Skeletal muscle satellite cell (primary cell): ENCODE results near the gene ZNF341.

Source experiments
- H3K27me3 ChIP-seq: 2 replicates; pipeline ENCODE4 v1.7.0; 2013; ENCODE audit warnings: low read length; ENCODE audit not compliant: control insufficient read depth, insufficient read depth
- H3K36me3 ChIP-seq: 2 replicates; pipeline ENCODE4 v1.7.0; 2013; ENCODE audit warnings: mild to moderate bottlenecking, control low read depth, low read length; ENCODE audit not compliant: insufficient read depth
- H3K4me1 ChIP-seq: 2 replicates; pipeline ENCODE4 v1.7.0; 2013; ENCODE audit warnings: low read length; ENCODE audit not compliant: control insufficient read depth, insufficient read depth
- H3K4me2 ChIP-seq: 2 replicates; pipeline ENCODE4 v1.7.0; 2013; ENCODE audit warnings: mild to moderate bottlenecking, low read length
- H3K4me3 ChIP-seq: 2 replicates; pipeline ENCODE4 v1.7.0; 2013; ENCODE audit warnings: low read length
- H3K9ac ChIP-seq: 2 replicates; pipeline ENCODE4 v1.7.0; 2013; ENCODE audit warnings: mild to moderate bottlenecking, low read depth, low read length, moderate library complexity
- H3K9me3 ChIP-seq: replicated peaks from 2 replicates; pipeline ENCODE4 v1.7.0; 2013; ENCODE audit warnings: mild to moderate bottlenecking, control low read depth, low read length

The ZNF341 gene

GRCh38 chr20:33704197-33704924 lies 27.4 kb upstream of the ZNF341 start:
- peaks cover 3% of the 10 kb centered on the region for H3K36me3 ChIP-seq
- H3K27me3 ChIP-seq = no peaks in the 10 kb centered on the region
- H3K9ac ChIP-seq = no peak overlapping the region
- no peak overlapping the region for H3K4me3 ChIP-seq
- no peaks in the 10 kb centered on the region for H3K9me3 ChIP-seq
- H3K4me2 ChIP-seq = no peak overlapping the region
- no peaks in the 10 kb centered on the region for H3K4me1 ChIP-seq

DNA sequence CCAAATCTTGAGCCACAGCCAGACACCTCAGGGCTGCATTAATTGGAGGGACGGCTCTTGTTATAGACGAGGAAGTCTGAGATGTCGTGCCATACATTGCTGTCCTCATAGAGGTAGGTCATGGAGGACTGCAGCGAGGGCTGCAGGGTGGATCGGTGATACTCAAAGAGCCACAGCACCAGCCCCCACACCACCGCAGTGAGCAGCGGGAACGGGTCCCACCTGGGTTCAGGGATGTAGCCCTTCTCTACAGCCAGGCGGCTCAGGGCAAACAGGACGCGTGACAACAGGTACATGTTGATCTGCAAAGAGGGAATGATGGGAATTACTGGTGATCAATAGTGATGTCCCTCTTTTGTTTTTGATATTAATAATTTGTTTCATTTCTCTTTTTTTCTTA lies 24.1 kb upstream of the ZNF341 start:
- Histone ChIP-seq H3K4me2 (no peak overlapping the region), H3K27me3 (no peaks in the 10 kb centered on the region), H3K9me3 (no peaks in the 10 kb centered on the region), H3K4me1 (no peaks in the 10 kb centered on the region), H3K4me3 (no peak overlapping the region), H3K36me3 (peaks cover 10% of the 10 kb centered on the region), H3K9ac (no peak overlapping the region)

GRCh38 chr20:33709398-33709797 lies 22.4 kb upstream of the ZNF341 start:
- Histone ChIP-seq H3K27me3 (no peaks in the 10 kb centered on the region), H3K36me3 (peaks cover 10% of the 10 kb centered on the region), H3K9me3 (no peaks in the 10 kb centered on the region), H3K4me1 (no peaks in the 10 kb centered on the region), H3K4me3 (no peak overlapping the region), H3K9ac (no peak overlapping the region), H3K4me2 (no peak overlapping the region)

DNA sequence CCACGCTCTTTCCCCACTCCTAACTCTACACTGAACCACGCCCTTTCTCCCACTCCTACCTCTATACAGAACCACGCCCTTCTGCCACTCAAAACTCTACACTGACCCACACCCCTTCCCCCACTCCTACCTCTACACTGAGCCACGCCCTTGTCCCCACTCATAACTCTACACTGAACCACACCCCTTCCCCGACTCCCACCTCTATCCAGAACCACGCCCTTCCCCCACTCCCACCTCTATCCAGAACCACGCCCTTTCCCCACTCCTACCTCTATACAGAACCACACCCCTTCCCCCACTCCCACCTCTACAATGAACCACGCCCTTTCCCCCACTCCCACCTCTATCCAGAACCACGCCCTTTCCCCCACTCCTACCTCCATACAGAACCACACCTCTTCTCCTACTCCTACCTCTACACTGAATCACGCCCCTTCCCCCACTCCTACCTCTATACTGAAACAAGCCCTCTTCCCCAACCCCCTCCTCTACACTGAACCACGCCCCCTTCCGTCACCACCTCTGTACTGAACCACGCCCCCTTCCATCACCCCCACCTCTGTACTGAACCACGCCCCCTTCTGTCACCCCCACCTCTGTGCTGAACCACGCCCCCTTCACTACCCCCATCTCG lies 21.8 kb upstream of the ZNF341 start:
- Histone ChIP-seq H3K4me2 (no peak overlapping the region), H3K36me3 (peaks cover 10% of the 10 kb centered on the region), H3K27me3 (no peaks in the 10 kb centered on the region), H3K4me3 (no peak overlapping the region), H3K4me1 (no peaks in the 10 kb centered on the region), H3K9me3 (no peaks in the 10 kb centered on the region), H3K9ac (no peak overlapping the region)

DNA sequence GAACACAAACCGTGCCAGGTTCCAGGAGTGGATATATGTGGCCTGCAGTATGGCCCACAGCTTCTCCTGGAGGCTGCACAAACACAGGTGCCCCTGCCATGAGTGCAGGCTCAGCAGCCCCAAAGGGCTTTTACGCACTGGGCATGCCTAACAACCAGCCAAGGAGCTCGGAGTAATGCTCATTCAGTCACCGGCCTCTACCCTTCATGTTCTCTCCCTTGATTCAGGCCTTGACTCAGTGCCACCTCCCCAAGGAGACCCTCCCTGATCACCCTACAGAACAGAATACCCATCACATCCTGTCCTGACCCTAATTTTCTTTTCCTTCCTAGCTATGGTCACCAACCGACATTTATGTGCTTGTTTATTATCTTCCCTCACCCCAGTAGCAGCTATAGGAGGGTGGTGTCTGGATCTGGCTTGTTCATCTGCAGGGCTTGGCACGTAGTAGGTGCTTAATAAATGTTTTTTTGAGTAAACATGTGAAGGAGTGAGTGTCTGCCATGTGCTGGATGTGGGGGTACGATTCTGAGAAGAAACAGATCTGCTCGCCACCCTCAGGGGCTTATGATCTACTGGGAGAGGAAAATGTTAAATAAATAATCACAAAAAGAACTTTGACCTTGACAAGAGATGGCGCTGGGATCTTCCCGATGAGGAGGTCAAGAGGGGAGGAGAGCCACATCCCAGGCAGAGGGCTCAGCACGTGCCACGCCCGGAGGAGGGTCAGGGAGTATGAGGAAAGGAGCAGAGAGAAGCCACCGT lies 20.9 kb upstream of the ZNF341 start:
- Histone ChIP-seq H3K36me3 (peaks cover 10% of the 10 kb centered on the region), H3K27me3 (no peaks in the 10 kb centered on the region), H3K9ac (no peak overlapping the region), H3K9me3 (no peaks in the 10 kb centered on the region), H3K4me3 (no peak overlapping the region), H3K4me2 (no peak overlapping the region), H3K4me1 (no peaks in the 10 kb centered on the region)

GRCh38 chr20:33711446-33711738 lies 20.4 kb upstream of the ZNF341 start:
- Histone ChIP-seq H3K9ac (no peak overlapping the region), H3K4me1 (no peaks in the 10 kb centered on the region), H3K4me3 (no peak overlapping the region), H3K9me3 (no peaks in the 10 kb centered on the region), H3K4me2 (no peak overlapping the region), H3K36me3 (peaks cover 10% of the 10 kb centered on the region), H3K27me3 (no peaks in the 10 kb centered on the region)

- Histone ChIP-seq H3K4me2 (no peak overlapping the region), H3K4me1 (no peaks in the 10 kb centered on the region), H3K27me3 (no peaks in the 10 kb centered on the region), H3K9ac (no peak overlapping the region), H3K9me3 (no peaks in the 10 kb centered on the region), H3K36me3 (peaks cover 7% of the 10 kb centered on the region), H3K4me3 (no peak overlapping the region)
Observed at GRCh38 chr20:33713865-33714367, 17.9 kb upstream of the ZNF341 start.

DNA sequence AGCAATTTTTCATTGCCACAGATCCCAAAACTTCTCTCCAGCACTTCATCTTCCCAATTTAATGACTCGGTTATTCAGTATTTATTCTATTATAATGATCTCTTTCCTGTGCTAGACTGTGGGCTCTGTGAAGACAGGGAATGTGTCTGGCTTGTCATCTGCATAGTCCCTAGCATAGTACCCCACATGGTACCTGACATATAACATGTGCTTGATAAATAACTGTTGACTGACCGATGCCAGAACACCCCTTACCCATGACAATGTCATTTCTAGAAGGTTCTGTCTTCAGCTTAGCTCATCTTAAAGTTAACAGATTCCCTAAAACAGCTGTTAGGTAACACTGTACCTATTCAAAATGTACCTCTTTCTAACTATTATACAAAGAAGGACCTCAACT lies 15.3 kb upstream of the ZNF341 start:
- H3K9ac ChIP-seq = no peak overlapping the region
- H3K4me3 ChIP-seq = no peak overlapping the region
- no peak overlapping the region for H3K4me2 ChIP-seq
- no peaks in the 10 kb centered on the region for H3K27me3 ChIP-seq
- H3K9me3 ChIP-seq = no peaks in the 10 kb centered on the region
- H3K4me1 ChIP-seq = peaks cover 7% of the 10 kb centered on the region
- H3K36me3 ChIP-seq = no peaks in the 10 kb centered on the region

DNA sequence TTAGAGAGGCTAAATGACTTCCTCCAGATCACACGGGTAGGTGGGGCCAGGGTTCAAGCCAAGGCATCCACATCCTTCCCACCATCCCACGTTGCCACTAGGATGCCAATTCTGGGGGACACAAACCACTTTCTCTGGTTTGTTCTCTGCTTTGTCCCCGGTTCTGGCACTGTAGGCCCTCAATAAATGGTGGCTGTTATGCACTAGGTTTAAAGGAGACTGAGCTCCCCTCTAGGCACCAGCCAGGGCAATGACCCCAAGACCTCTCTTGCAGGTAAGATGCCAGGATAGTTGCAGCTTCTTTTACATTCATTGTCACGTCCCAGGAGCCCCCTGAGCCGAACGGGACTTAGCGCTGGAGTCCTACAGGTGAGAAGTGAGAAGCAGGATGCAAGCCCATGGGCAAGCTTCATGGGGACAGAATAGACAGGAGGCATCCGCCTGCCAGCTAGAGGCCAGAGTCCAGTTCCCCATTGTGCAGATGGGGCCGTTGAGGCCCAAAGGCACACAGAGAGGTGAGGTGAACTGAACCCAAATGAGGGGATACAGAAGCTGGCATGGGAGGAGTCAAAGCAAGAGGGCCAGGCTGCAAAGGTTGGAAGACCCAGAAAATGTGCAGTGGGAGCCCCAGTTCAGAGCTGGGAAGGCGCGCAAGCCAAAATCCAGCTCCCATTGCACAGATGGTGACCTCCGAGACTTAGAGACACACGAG lies 12.4 kb upstream of the ZNF341 start:
- Histone ChIP-seq H3K9me3 (no peaks in the 10 kb centered on the region), H3K36me3 (no peaks in the 10 kb centered on the region), H3K4me3 (peak overlapping the region; percentile 75), H3K4me1 (peaks cover 7% of the 10 kb centered on the region), H3K27me3 (no peaks in the 10 kb centered on the region), H3K9ac (peak overlapping the region; percentile 66), H3K4me2 (peak overlapping the region; percentile 80)

GRCh38 chr20:33719989-33720709 lies 11.6 kb upstream of the ZNF341 start, which contains the start of gene PXMP4:
Gene PXMP4 (minus strand): TSS chr20:33720310. CDS start chr20:33720207, 103 bp downstream.
- Histone ChIP-seq H3K27me3 (no peaks in the 10 kb centered on the region), H3K9ac (peak within 1 kb of the TSS; percentile 66), H3K4me1 (peaks cover 7% of the 10 kb centered on the region), H3K4me3 (peak within 1 kb of the TSS; percentile 75), H3K9me3 (no peaks in the 10 kb centered on the region), H3K4me2 (peak within 1 kb of the TSS; percentile 80), H3K36me3 (no peaks in the 10 kb centered on the region)
